ENCODE measurements around the gene HOXB7. TPM values are rescaled to one million over a fixed set of nuclear protein-coding genes. Genes with fewer than 3 reads are reported as not detected.

HOXB7 gene
- total RNA-seq, 1 donor from 2014 or later = 0.92 TPM

- no peak for DNase-seq (ENCODE audit: low spot score)
Measured at GRCh38 chr17:48609033-48609432, 1.8 kb downstream of the HOXB7 start.

DNA sequence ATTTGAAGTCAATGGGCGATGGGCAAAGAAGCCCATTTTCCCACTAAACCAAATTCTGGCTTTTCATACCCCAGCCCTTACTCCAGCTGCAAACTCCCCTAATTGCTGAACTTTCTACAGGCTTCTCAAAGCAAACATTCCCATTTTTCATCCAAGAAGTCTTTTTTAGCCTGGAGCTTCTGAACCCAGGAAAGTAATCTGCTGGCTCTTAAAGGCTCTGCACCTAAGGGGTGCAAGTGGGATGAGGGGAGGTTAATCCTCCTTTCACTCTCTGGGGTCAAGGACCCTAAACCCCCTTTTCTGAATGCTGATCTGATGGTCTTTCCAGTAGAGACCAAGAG is 2.4 kb downstream of the HOXB7 start:
- DNase-seq (ENCODE audit: low spot score) = no peak

DNA sequence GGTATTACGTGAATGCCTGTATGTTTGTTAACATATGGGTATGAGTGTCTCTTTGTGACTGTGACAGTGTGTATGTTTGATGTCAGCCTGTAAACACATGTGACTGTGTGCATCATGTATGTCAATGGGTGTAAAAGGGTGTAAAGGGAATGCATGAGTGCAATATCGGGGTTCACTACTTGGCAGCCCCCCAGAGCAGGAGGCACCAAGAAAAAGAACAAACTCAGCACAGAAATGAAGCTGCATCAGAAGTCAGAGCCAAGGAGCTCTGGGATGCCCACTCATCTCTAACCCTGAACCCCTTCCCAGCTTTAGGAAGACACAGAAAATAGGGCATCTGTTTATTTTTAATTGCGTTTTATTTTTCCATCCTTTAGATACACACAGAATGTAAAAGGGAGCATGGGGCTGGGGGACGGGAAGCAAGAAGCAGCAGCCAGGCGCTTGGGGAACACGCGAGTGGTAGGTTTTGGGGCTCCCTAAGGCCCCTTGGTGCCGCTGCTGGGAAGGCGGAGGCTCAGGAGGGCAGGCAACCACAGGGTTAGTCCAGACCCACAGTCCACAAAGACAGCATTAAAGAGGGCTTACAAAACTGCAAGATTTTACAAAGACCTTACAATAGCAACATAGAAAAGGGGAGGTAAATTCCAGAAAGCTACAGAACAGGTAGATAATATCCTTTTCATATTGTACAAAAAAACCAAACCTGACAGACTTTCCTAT is 3.8 kb downstream of the HOXB7 start:
- DNase-seq (ENCODE audit: low spot score) = no peak

GRCh38 chr17:48605991-48606891 is 4.6 kb downstream of the HOXB7 start:
- DNase-seq (ENCODE audit: low spot score) = no peak

GRCh38 chr17:48605409-48605919 is 5.4 kb downstream of the HOXB7 start:
- DNase-seq (ENCODE audit: low spot score) = no peak

- DNase-seq (ENCODE audit: low spot score) = no peak
Measured at GRCh38 chr17:48604770-48605329, 6.0 kb downstream of the HOXB7 start, which contains the start of gene HOXB6. HOXB6 (minus strand) TSS chr17:48604986; CDS start chr17:48598150, 6,836 bp downstream.

- DNase-seq (ENCODE audit: low spot score) = no peak
Measured at GRCh38 chr17:48603959-48604769, 6.7 kb downstream of the HOXB7 start.

GRCh38 chr17:48601539-48602425 is 9.0 kb downstream of the HOXB7 start:
- DNase-seq (ENCODE audit: low spot score) = no peak

GRCh38 chr17:48601207-48601538 is 9.6 kb downstream of the HOXB7 start:
- DNase-seq (ENCODE audit: low spot score) = no peak

GRCh38 chr17:48600244-48601098 is 10.3 kb downstream of the HOXB7 start:
- DNase-seq (ENCODE audit: low spot score) = no peak

DNA sequence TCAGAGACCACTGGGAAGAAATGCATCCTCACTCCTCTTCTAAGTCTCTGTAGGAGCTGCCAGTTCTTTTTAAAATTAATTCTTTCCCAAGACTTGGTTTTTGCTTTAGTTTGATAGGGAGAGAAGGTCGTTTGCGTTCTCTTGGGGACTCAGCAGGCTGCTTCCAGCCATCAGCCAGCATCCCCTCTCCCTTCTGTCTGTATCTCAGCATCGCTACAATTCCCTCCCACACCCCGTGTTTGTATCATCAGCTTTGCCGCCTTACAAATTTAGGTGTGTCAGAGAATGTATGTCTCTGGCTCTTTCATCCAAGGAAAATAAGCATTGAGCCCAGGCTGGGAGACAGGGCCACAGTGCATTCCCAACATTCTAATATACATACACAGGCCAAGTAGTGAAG is 11.5 kb downstream of the HOXB7 start:
- no peak for DNase-seq (ENCODE audit: low spot score)

GRCh38 chr17:48598736-48599135 is 12.1 kb downstream of the HOXB7 start:
- no peak for DNase-seq (ENCODE audit: low spot score)

DNA sequence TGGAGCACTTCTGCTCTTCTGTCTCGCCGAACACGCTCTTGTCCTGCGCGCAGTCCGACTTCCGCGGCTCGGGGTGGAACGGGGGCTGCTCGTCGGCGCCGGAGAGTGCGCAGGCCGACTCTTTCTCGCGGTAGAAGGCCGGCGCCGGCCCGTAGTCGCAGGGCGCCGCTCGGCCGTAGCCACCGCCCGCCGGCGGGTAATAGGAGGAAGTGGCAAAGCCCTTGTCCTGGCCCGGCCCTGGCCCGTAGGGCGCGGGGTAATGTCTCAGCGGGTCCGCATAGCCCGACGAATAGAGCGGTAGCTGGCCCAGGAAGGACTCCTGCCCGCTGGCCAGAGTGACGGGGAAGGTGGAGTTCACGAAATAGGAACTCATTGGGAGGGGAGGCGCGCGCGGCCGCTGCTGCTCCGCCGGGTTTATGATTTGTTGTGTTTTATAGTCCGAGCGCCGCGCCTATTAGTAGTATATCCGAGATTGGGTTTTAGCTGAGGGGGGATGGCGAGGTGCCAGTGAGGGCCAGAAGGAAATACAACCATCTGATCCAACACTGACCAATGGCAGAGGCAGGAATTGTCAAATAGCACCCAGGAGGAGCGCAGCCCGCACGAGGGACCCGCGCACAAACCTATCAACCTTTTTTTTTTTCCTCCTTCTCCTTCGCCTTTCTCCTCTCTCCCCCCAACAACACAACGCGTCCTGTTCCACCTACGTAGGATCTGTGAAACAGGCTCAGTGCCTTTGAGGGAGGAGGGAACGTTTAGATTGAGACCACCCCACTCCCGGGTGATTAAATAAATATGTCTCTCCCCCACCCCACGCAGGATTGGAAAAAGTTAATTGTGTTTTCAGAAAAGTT is 12.8 kb downstream of the HOXB7 start:
- no peak for DNase-seq (ENCODE audit: low spot score)

GRCh38 chr17:48597528-48597777 is 13.4 kb downstream of the HOXB7 start:
- DNase-seq (ENCODE audit: low spot score) = no peak

DNA sequence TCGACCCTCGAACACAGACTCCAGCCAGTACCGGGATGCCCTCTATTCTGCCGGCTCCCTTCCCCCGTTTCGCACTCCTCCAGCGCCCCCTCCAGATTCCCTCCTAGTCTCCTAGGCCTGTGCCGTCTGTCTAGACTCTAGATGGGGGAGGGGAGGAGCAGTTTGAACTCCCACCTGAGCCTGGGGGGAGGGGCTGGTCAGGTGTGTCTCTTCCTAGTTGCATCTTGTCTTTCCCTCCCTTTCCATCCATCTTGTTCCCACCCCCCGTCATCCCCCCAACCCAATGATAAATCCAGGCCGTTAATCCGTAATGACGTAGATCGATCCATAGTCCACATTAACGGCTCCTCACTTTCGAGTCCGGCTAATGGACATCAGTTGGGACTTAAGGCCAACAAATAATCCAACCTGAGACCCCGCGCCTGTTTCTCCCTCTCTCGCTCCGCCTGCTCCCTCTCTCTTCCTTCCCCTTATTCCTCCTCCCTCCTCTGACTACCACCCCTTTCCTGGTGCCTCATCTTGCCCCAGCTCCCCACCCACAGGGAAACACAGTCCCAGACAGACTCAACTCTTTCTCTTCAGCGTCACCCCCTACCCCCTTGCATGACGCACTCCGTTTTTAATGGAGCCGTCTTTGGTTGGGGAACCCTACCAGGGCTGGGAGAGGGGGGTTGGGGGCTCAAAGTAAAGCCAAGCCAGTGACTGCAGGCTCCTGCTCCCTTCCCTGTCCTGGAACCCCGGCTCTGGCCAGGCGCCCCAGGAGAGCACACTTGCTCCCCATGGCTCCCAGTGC is 13.9 kb downstream of the HOXB7 start:
- no peak for DNase-seq (ENCODE audit: low spot score)

DNA sequence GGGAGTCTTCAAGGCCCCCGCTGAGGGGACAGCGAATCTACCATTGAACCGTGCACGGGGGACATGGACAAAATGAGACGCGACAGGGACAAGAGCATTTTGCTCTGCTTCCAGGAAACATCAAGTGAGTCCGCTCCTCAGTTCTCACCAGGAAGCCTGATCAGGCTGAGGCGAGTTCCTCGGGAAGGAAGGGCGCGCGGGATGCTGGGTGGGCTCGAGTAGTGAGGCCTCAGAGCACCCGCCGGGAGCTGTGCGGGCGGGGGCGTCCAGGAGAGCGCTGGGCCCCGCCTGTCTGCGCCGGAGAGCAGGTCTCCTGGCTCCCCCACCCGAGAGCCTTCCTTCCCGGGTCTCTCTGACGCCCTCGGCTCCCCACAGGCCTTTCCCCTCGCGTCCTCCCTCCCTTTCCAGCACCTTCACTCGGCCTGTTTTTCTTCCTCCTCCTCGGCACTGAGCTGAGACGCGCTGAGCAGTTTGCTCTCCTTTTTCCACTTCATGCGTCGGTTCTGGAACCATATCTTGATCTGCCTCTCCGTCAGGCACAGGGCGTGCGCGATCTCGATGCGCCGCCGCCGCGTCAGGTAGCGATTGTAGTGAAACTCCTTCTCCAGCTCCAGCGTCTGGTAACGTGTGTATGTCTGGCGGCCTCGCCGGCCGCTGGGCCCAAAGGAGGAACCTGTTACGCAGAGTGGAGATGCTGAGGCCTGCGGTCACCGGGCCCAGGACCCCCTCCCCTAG is 14.7 kb downstream of the HOXB7 start:
- no peak for DNase-seq (ENCODE audit: low spot score)

- DNase-seq (ENCODE audit: low spot score) = no peak
Measured at GRCh38 chr17:48595278-48595999, 15.4 kb downstream of the HOXB7 start.
